ENCODE measurements around the gene C1QTNF6. TPM values are rescaled to one million over a fixed set of nuclear protein-coding genes. Genes with fewer than 3 reads are reported as not detected.

Gene C1QTNF6
- total and polyA plus RNA-seq, 2 of the 4 experiments (the other 2 are of a cell fraction), result 1.1 to 10.9 TPM

DNA sequence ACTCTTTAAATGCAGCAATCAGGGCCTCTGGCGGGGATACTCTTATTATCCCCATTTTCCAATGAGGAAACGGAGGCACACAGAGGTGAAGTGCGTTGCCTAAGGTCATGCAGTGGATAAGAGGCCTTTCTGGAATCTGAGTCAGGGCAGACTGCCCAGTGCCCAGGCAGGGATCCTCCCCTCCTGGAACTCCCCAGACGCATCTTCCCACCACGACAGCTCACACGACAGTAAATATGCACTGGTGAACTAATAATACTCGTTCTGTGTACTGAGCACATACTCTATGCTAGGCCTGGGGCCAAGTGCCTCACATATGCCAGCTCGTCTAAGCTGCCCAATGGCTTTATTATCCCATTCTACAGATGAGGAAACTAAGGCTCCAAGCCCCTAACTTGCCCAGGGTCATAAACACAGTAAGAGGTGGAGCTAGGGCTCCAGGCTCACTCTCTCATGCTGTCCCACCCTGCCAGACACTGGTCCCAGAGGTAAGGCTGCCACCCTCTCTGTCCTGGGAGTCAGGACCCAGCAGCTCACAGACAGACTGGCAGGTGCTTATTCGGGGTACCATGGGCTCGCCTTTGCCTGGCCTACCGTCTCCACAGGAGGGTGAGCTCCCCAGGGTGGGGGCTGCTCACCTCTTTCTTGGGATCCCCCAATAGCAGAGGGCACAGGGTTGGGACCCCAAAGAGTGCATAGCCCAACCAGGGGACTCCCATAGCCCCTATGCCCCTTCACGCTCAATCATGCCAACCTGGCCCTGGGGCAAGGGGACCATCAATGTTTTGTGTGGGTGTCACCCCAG lies 40.7 kb downstream of the C1QTNF6 start:
- POLR2A ChIA-PET (ENCODE audit: unreplicated experiment), result no interaction called here
- DNase-seq, result no peak
- dilution Hi-C loops (cut with HindIII; ENCODE audit: low sequenced_read_pairs, unreplicated experiment), result no loop called here

More for the DNA sequence above, 40.7 kb downstream of the C1QTNF6 start:
- Histone ChIP-seq H3K27ac (ENCODE audit: insufficient read depth, low read length) (no peak overlapping the region), H3K36me3 (ENCODE audit: control insufficient read depth, insufficient read depth, low read length) (no peaks in the 10 kb centered on the region), H2BK5ac (ENCODE audit: low read depth, low read length, poor library complexity, severe bottlenecking) (no peak overlapping the region), H3K27me3 (ENCODE audit: control insufficient read depth, insufficient read depth, low read length) (peaks cover 48% of the 10 kb centered on the region), H2BK20ac (ENCODE audit: low read depth, low read length) (no peak overlapping the region), H2BK15ac (ENCODE audit: low read depth, low read length) (no peak overlapping the region), H3K4me3 (ENCODE audit: insufficient read depth, low read depth, low read length) (no peak overlapping the region), H3K9ac (ENCODE audit: low read depth, low read length) (no peak overlapping the region), H3K4me1 (ENCODE audit: control insufficient read depth, insufficient read depth, low read length) (peaks cover 2% of the 10 kb centered on the region; the same call in 1 of the 2 replicates), H3K9me3 (ENCODE audit: control insufficient read depth, insufficient read depth, low read length) (no peaks in the 10 kb centered on the region; the same call in 1 of the 2 replicates), H4K8ac (ENCODE audit: low read depth in 2 of 2, low read length in 2 of 2) (no peak overlapping the region), H3K9me1 (ENCODE audit: insufficient read depth, low read length) (no peaks in the 10 kb centered on the region), H2AK9ac (replicated peaks; ENCODE audit: low read depth, low read length, poor library complexity) (no peak overlapping the region), H2BK120ac (ENCODE audit: low read depth, low read length) (no peak overlapping the region), H4K20me1 (ENCODE audit: insufficient read depth, low read length) (no peaks in the 10 kb centered on the region), H2AFZ (replicated peaks; ENCODE audit: low read length, poor library complexity) (no peak overlapping the region), H3K18ac (ENCODE audit: low read depth, low read length) (no peak overlapping the region), H4K91ac (ENCODE audit: insufficient read depth, low read depth, low read length) (no peak overlapping the region), H3K14ac (replicated peaks; ENCODE audit: low read depth, low read length) (no peak overlapping the region), H4K5ac (ENCODE audit: low read depth, low read length) (no peak overlapping the region), H3K56ac (ENCODE audit: extremely low read depth, insufficient read depth, low read length) (no peak overlapping the region), H3K4ac (ENCODE audit: low read depth, low read length) (no peak overlapping the region), H3K4me2 (ENCODE audit: low read depth, low read length) (no peak overlapping the region), H3K23ac (ENCODE audit: low read depth, low read length) (no peak overlapping the region), H2AK5ac (ENCODE audit: low read depth, low read length) (no peak overlapping the region), H3K79me1 (ENCODE audit: low read depth in 1 of 2, low read length in 2 of 2) (no peaks in the 10 kb centered on the region)
- no peak for TF ChIP-seq RFX5 (IDR thresholded peaks at IDR 0.05; ENCODE audit: low read depth, low read length)
- no peak for TF ChIP-seq BHLHE40 (IDR thresholded peaks at IDR 0.05; ENCODE audit: low read depth, low read length)
- TF ChIP-seq RCOR1 (IDR thresholded peaks at IDR 0.05; ENCODE audit: insufficient replicate concordance, low read length), result no peak
- TF ChIP-seq, protein P1, sequence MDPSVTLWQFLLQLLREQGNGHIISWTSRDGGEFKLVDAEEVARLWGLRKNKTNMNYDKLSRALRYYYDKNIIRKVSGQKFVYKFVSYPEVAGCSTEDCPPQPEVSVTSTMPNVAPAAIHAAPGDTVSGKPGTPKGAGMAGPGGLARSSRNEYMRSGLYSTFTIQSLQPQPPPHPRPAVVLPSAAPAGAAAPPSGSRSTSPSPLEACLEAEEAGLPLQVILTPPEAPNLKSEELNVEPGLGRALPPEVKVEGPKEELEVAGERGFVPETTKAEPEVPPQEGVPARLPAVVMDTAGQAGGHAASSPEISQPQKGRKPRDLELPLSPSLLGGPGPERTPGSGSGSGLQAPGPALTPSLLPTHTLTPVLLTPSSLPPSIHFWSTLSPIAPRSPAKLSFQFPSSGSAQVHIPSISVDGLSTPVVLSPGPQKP (IDR thresholded peaks at IDR 0.05; ENCODE audit: borderline replicate concordance, low read depth, low read length), result no peak
- no peak for TF ChIP-seq RAD21 (IDR thresholded peaks at IDR 0.05; ENCODE audit: low read length)
- TF ChIP-seq MAFK (IDR thresholded peaks at IDR 0.05; ENCODE audit: low read depth, low read length), result no peak
- no peak for TF ChIP-seq FOS (IDR thresholded peaks at IDR 0.05; ENCODE audit: low read depth, low read length)
- no peak for TF ChIP-seq CHD1 (IDR thresholded peaks at IDR 0.05; ENCODE audit: low read depth, low read length)
- TF ChIP-seq, protein P2, sequence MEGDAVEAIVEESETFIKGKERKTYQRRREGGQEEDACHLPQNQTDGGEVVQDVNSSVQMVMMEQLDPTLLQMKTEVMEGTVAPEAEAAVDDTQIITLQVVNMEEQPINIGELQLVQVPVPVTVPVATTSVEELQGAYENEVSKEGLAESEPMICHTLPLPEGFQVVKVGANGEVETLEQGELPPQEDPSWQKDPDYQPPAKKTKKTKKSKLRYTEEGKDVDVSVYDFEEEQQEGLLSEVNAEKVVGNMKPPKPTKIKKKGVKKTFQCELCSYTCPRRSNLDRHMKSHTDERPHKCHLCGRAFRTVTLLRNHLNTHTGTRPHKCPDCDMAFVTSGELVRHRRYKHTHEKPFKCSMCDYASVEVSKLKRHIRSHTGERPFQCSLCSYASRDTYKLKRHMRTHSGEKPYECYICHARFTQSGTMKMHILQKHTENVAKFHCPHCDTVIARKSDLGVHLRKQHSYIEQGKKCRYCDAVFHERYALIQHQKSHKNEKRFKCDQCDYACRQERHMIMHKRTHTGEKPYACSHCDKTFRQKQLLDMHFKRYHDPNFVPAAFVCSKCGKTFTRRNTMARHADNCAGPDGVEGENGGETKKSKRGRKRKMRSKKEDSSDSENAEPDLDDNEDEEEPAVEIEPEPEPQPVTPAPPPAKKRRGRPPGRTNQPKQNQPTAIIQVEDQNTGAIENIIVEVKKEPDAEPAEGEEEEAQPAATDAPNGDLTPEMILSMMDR (conservative IDR thresholded peaks at IDR 0.05; ENCODE audit: low read depth, low read length), result no peak
- no peak for ATAC-seq (ENCODE audit: low read depth)
- CTCF ChIA-PET, result no interaction called here
- intact Hi-C loops (cut with micrococcal nuclease) (no loop called here), in situ Hi-C loops (cut with MboI; ENCODE audit: low sequenced_read_pairs) (no loop called here)
- WGBS, 2 experiments (ENCODE audit: extremely low coverage in 2 of 2, insufficient read length in 1 of 2), result 71% methylated on average over 7 of the region's 12 CpGs; no CpG with 5 or more reads in 1 of the 2 experiments
- no TSS peak for BruUV-seq (replicated peaks)
